HepG2 (cell line): ENCODE data around the gene DPH2. TPM values are rescaled to one million over a fixed set of nuclear protein-coding genes. Genes with fewer than 3 reads are reported as not detected.

Experiments used
- ATAC-seq: fragments of 200-7000 bp; cut with Tn5 transposase; 3 replicates; pipeline ENCODE4 v1.9.1; 2020; ENCODE audit warnings: mild to moderate bottlenecking, moderate library complexity
- BruUV-seq: library from RNA; stranded (reverse); fragments of 400-500 nt; replicated peaks from 2 replicates; lab custom pipeline; 2021; lab: Mats Ljungman, UMichigan
- CTCF ChIA-PET: fragments of 300-600 bp; formaldehyde crosslinking; extraction: SDS; loops from one replicate; lab custom pipeline; 2021; ENCODE audit warnings: low total read pairs, inconsistent platforms, low intra/inter-chr PET ratio; lab: Yijun Ruan, JAX
- POLR2A ChIA-PET: fragments of 350-600 bp; sonication (Branson Sonifier 250); formaldehyde crosslinking; loops from one replicate; lab custom pipeline; 2020; ENCODE audit warnings: antibody characterized with exemption, inconsistent platforms; lab: Yijun Ruan, JAX
- DNase-seq: peaks from one replicate; pipeline ENCODE4 v3.0.0-alpha.2; 2015; ENCODE audit warnings: low spot score
- FAIRE-seq: peaks from 3 replicates; lab custom pipeline; 2011; peaks lifted over from hg19 to GRCh38; lab: Jason Lieb, UNC
- H2AFZ ChIP-seq: one replicate; pipeline ENCODE4 v1.6.1; 2011; ENCODE audit warnings: low read length, inconsistent platforms
- H3K27ac ChIP-seq: fragments of 300-600 bp; 3 replicates; pipeline ENCODE4 v1.8.0; 2011; ENCODE audit warnings: mixed run types, mild to moderate bottlenecking, mixed read lengths, low read length, inconsistent platforms; ENCODE audit not compliant: insufficient read depth; ENCODE audit errors: extremely low read length
- H3K27me3 ChIP-seq, 2 experiments: fragments of 200-600 bp in 1 of 2; 2 replicates in 1 of 2; 3 replicates in 1 of 2; pipeline versions ENCODE4 v1.6.0 to v1.8.0; 2011; ENCODE audit warnings: low read length in 2 of 2, mild to moderate bottlenecking in 2 of 2, moderate library complexity in 2 of 2, inconsistent platforms in 1 of 2; ENCODE audit not compliant: insufficient read depth in 2 of 2, control insufficient read depth in 1 of 2
- H3K36me3 ChIP-seq, 2 experiments: fragments of 200-600 bp in 1 of 2; replicated peaks in 1 of 2; 2 replicates in 1 of 2; 3 replicates in 1 of 2; pipeline versions ENCODE4 v1.5.1 to v1.8.0; 2011; ENCODE audit warnings: low read length in 2 of 2, inconsistent platforms in 1 of 2; ENCODE audit not compliant: insufficient read depth in 2 of 2, control insufficient read depth in 1 of 2
- H3K4me1 ChIP-seq: 2 replicates; pipeline ENCODE4 v1.5.1; 2012; ENCODE audit warnings: low read length, inconsistent platforms; ENCODE audit not compliant: insufficient read depth
- H3K4me2 ChIP-seq: 2 replicates; pipeline ENCODE4 v1.6.0; 2011; ENCODE audit warnings: low read depth, low read length, inconsistent platforms
- H3K4me3 ChIP-seq, 3 experiments: fragments of 200-600 bp in 1 of 3; sonication (generic), shearing (Covaris generic) in 1 of 3; replicated peaks in 1 of 3; 2 replicates each; pipeline ENCODE4 v1.5.1; 2011 to 2016; ENCODE audit warnings: low read length in 3 of 3, inconsistent platforms in 2 of 3, low read depth in 2 of 3, mild to moderate bottlenecking in 2 of 3, control low read depth in 1 of 3, mixed read lengths in 1 of 3; ENCODE audit not compliant: insufficient read depth in 1 of 3
- H3K79me2 ChIP-seq: one replicate; pipeline ENCODE4 v1.6.1; 2011; ENCODE audit warnings: low read length, inconsistent platforms; ENCODE audit not compliant: insufficient read depth
- H3K9ac ChIP-seq: 2 replicates; pipeline ENCODE4 v1.6.0; 2011; ENCODE audit warnings: mild to moderate bottlenecking, low read depth, low read length, inconsistent platforms; ENCODE audit not compliant: insufficient read depth
- H3K9me3 ChIP-seq: 2 replicates; pipeline ENCODE4 v1.5.1; 2012; ENCODE audit warnings: mild to moderate bottlenecking, low read length
- H4K20me1 ChIP-seq: 2 replicates; pipeline ENCODE4 v1.6.0; 2011; ENCODE audit warnings: inconsistent platforms, mild to moderate bottlenecking, low read length, moderate library complexity; ENCODE audit not compliant: insufficient read depth
- CENPT ChIP-seq: sonication (generic); formaldehyde crosslinking; IDR thresholded peaks from 2 replicates; pipeline ENCODE4 v1.8.0; 2022; ENCODE audit warnings: low read depth, mild to moderate bottlenecking, moderate library complexity, missing genetic modification reagents
- CTCF ChIP-seq: sonication (generic); formaldehyde crosslinking; IDR thresholded peaks from 2 replicates; pipeline ENCODE4 v1.5.0; 2020; ENCODE audit warnings: mild to moderate bottlenecking, missing genetic modification reagents, moderate library complexity
- GTF2F1 ChIP-seq: fragments of 150-350 bp; IDR thresholded peaks from 2 replicates; pipeline ENCODE4 v1.6.1; 2014; ENCODE audit warnings: low read length
- HCFC1 ChIP-seq: fragments of 150-350 bp; IDR thresholded peaks from 2 replicates; pipeline ENCODE4 v1.6.1; 2014; ENCODE audit warnings: low read depth, low read length
- HMG20A ChIP-seq: IDR thresholded peaks from 2 replicates; pipeline ENCODE4 v1.6.1; 2016; ENCODE audit warnings: borderline replicate concordance
- HNRNPK ChIP-seq: fragments of 200-400 bp; formaldehyde crosslinking; IDR thresholded peaks from 2 replicates; pipeline ENCODE4 v1.6.1; 2018; ENCODE audit warnings: low read length, low read depth, moderate library complexity, mild to moderate bottlenecking; ENCODE audit not compliant: poor library complexity, severe bottlenecking
- MEIS1 ChIP-seq: sonication (generic); formaldehyde crosslinking; IDR thresholded peaks from 2 replicates; pipeline ENCODE4 v1.9.0; 2021; ENCODE audit warnings: mild to moderate bottlenecking, missing genetic modification reagents, moderate library complexity, borderline replicate concordance
- MYC ChIP-seq: sonication (generic); formaldehyde crosslinking; IDR thresholded peaks from 2 replicates; pipeline ENCODE4 v1.9.0; 2021; ENCODE audit warnings: missing genetic modification reagents, borderline replicate concordance
- NAIF1 ChIP-seq: sonication (generic); formaldehyde crosslinking; IDR thresholded peaks from 2 replicates; pipeline ENCODE4 v1.5.0; 2020; ENCODE audit warnings: mild to moderate bottlenecking, missing genetic modification reagents, borderline replicate concordance
- PATZ1 ChIP-seq: sonication (generic); formaldehyde crosslinking; IDR thresholded peaks from 2 replicates; pipeline ENCODE4 v1.4.0; 2020; ENCODE audit warnings: missing genetic modification reagents
- SRSF1 ChIP-seq: fragments of 200-400 bp; formaldehyde crosslinking; optimal IDR thresholded peaks from 2 replicates; pipeline ENCODE3; 2017; ENCODE audit warnings: mild to moderate bottlenecking, low read depth, low read length, moderate library complexity
- ZIK1 ChIP-seq: sonication (generic); formaldehyde crosslinking; IDR thresholded peaks from 2 replicates; pipeline ENCODE4 v1.5.0; 2020; ENCODE audit warnings: mild to moderate bottlenecking, low read depth, missing genetic modification reagents, borderline replicate concordance
- ZNF484 ChIP-seq: sonication (generic); formaldehyde crosslinking; IDR thresholded peaks from 2 replicates; pipeline ENCODE4 v1.5.1; 2020; ENCODE audit warnings: mild to moderate bottlenecking, low read depth, missing genetic modification reagents, borderline replicate concordance
- ZNF501 ChIP-seq: sonication (generic); formaldehyde crosslinking; IDR thresholded peaks from 2 replicates; pipeline ENCODE4 v1.5.1; 2020; ENCODE audit warnings: mild to moderate bottlenecking, moderate library complexity, missing genetic modification reagents
- ZNF552 ChIP-seq: sonication (generic); formaldehyde crosslinking; IDR thresholded peaks from 2 replicates; pipeline ENCODE4 v1.9.0; 2022; ENCODE audit warnings: missing genetic modification reagents, mild to moderate bottlenecking, borderline replicate concordance
- ZNF564 ChIP-seq: sonication (generic); formaldehyde crosslinking; IDR thresholded peaks from 2 replicates; pipeline ENCODE4 v1.8.1; 2023; ENCODE audit warnings: mild to moderate bottlenecking, missing genetic modification reagents
- ZNF570 ChIP-seq: sonication (generic); formaldehyde crosslinking; IDR thresholded peaks from 2 replicates; pipeline ENCODE4 v1.4.0; 2020; ENCODE audit warnings: mild to moderate bottlenecking, missing genetic modification reagents, borderline replicate concordance
- ZNF619 ChIP-seq: sonication (generic); formaldehyde crosslinking; IDR thresholded peaks from 2 replicates; pipeline ENCODE4 v1.4.0; 2020; ENCODE audit warnings: mild to moderate bottlenecking, missing genetic modification reagents
- ZNF672 ChIP-seq: sonication (generic); formaldehyde crosslinking; IDR thresholded peaks from 2 replicates; pipeline ENCODE4 v1.8.1; 2022; ENCODE audit warnings: missing genetic modification reagents
- ZNF746 ChIP-seq: sonication (generic); formaldehyde crosslinking; IDR thresholded peaks from 2 replicates; pipeline ENCODE4 v1.8.0; 2022; ENCODE audit warnings: mild to moderate bottlenecking, missing genetic modification reagents
- ZNF772 ChIP-seq: sonication (generic); formaldehyde crosslinking; IDR thresholded peaks from 2 replicates; pipeline ENCODE4 v1.5.0; 2020; ENCODE audit warnings: mild to moderate bottlenecking, missing genetic modification reagents
- WGBS: methylation state at CpG from one replicate; pipeline ENCODE4 v1.1.6; 2017; ENCODE audit warnings: low lambda C conversion rate; 5-methylcytosine and 5-hydroxymethylcytosine counted together
- in situ Hi-C: cut with HindIII; loops from 2 replicates; pipeline ENCODE4 v1.10.0; 2017; ENCODE audit warnings: low pct_unique_long_range_greater_than_20kb; ENCODE audit not compliant: extremely low pct_ligation_motif_present
- intact Hi-C: fragments of 100-400 bp; cut with micrococcal nuclease; formaldehyde crosslinking; loops from one replicate; pipeline ENCODE4 v1.10.0; 2022; ENCODE audit not compliant: unreplicated experiment
- polyA plus RNA-seq, 8 experiments: library from polyadenylated mRNA; depleted of rRNA in 3 of 8; stranded (reverse) in 7 of 8; unstranded in 1 of 8; fragments of >200 nt; fragmentation: Illumina TruSeq in 4 of 8; extraction: Trizol in 4 of 8; gene quantifications; 2 replicates each; pipeline versions ENCODE4 v1.2.1 to v1.2.3, GENCODE V29; 2011 to 2016; ENCODE audit warnings: low read depth in 4 of 8, missing spikeins in 1 of 8, mixed read lengths in 1 of 8; ENCODE audit not compliant: insufficient read depth in 1 of 8
- total RNA-seq, 5 experiments: library from RNA; depleted of rRNA; stranded (reverse); fragments of >200 nt; fragmentation: Illumina TruSeq; extraction: Trizol; gene quantifications; 2 replicates each; pipeline ENCODE4 v1.2.3, GENCODE V29; 2016; ENCODE audit warnings: low read depth in 1 of 5

The DPH2 gene
- total and polyA plus RNA-seq, 2 of the 13 experiments (the other 11 are each of a cell fraction or from before 2014, with no cell fraction given) = 32.2 to 38.3 TPM

- ChIA-PET CTCF (no interaction called here), POLR2A (interaction anchor here (1.0 to 4.1 kb wide), 11 partner anchors 13 to 325 kb away, joined by 3 to 20 read pairs (median 5); partner anchors contain the start of genes IPO13, KDM4A and SLC6A9)
- Histone ChIP-seq H3K9me3 (no peaks in the 10 kb centered on the region), H3K36me3 (peaks cover 3 to 12% of the 10 kb centered on the region in 2 experiments; a peak in 4 of 5 replicates), H4K20me1 (peaks cover 4% of the 10 kb centered on the region; the same call in 1 of the 2 replicates), H3K4me1 (peaks cover 50% of the 10 kb centered on the region), H3K9ac (peak within 1 kb of the TSS; percentile 86), H3K27me3 (no peaks in the 10 kb centered on the region), H3K4me3 (peak within 1 kb of the TSS; percentile 95 to 96 (median 95)), H3K79me2 (peaks cover 36% of the 10 kb centered on the region), H2AFZ (peak within 1 kb of the TSS; percentile 31), H3K27ac (peak within 1 kb of the TSS; percentile 75), H3K4me2 (peak within 1 kb of the TSS; percentile 99)
- peak; percentile 71 for ATAC-seq
- in situ Hi-C loops (no loop called here), intact Hi-C loops (no loop called here)
- DNase-seq = peak; percentile 84
- under 1% methylated on average over 25 of the region's 93 CpGs for WGBS
- peak; percentile 40 for FAIRE-seq
- no TSS peak for BruUV-seq
- TF ChIP-seq HMG20A (CRISPR knock-in tag) (no peak), MEIS1 (CRISPR knock-in tag) (no peak), ZNF484 (CRISPR knock-in tag) (no peak), ZNF619 (CRISPR knock-in tag) (no peak), MYC (CRISPR knock-in tag) (peak; percentile 85; the same call in 1 of the 2 replicates), ZNF672 (CRISPR knock-in tag) (no peak), HCFC1 (peak; percentile 90), SRSF1 (peak; percentile 90), ZNF746 (CRISPR knock-in tag) (no peak; the same call in 1 of the 2 replicates), ZIK1 (CRISPR knock-in tag) (peak; percentile 65; the same call in 1 of the 2 replicates), NAIF1 (CRISPR knock-in tag) (peak; percentile 84; the same call in 1 of the 2 replicates), ZNF564 (CRISPR knock-in tag) (peak; percentile 81), CENPT (no peak), CTCF (peak; percentile 66), ZNF772 (CRISPR knock-in tag) (peak; percentile 71; the same call in 1 of the 2 replicates), PATZ1 (peak; percentile 60), ZNF570 (CRISPR knock-in tag) (no peak), HNRNPK (no peak), ZNF552 (no peak), ZNF501 (peak; percentile 73; the same call in 1 of the 2 replicates), GTF2F1 (peak; percentile 82; the same call in 1 of the 2 replicates)
Measured at GRCh38 chr1:43974443-43975248, 4.8 kb downstream of the DPH2 start, which contains the start of gene ATP6V0B. ATP6V0B (plus strand) TSS chr1:43974960; CDS start chr1:43975041, 81 bp downstream.
